ENCODE results near the gene DOCK9.

DOCK9 gene

DNA sequence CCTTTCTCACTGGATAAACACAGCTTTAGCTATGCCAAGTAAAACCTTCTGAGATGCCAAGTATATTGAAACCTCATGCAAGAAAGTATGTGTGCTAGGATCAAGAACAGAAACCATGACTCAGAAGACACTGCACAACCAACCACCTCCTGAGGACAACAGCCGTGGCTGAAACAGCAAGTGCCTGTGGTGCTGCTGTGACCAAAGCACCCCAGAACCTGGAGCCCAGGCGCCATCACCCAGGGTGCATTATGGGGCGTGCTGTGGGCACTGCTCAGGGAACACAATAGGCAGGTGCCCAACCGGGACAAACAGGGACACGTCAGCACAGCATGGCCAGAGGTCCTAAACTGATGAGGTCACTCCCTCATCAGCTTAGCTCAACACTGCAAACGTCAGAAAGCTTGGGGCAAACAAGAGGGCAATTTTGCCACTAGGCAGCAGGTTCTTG is 124.1 kb downstream of the DOCK9 start:
- no peak for DNase-seq (ENCODE audit: low spot score)

DNA sequence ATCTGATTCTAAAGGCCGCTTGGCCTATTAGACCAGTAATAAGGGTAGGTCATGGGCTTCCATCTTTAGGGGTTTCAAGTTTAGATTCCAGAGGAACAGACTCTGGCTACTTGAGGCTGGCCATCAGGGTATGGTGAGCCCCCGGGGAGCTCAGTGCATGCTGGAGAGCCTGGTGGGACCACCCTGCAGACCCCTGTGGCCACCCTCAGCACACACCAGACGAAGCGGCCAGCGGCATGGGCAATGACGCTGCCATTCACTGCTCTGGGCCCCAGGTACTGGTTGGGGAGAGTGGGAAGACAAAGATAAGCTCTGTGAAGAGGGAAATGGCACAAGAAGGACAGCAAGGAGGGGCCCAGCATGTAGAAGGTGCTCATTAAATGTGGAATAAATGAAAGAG is 126.6 kb downstream of the DOCK9 start:
- DNase-seq (ENCODE audit: low spot score), result no peak

DNA sequence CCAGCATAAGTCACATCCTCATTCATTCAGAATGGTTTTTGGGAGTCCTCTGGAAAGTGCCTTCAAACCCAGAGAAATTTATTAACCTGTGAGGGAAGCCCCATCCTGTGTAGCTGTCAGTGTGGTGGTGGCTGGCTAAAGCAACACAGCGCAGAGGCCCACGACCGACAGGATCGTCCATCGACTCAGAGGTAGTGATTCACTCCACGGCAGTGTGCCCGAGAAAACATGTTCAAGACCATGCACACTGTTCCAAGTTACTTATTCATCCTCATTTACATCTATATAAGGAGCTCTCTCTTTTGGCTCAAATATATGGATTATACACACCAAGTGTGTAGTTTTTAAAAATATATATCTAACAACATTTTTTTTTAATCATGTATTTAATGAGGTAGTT is 129.1 kb downstream of the DOCK9 start:
- DNase-seq (ENCODE audit: low spot score), result no peak

DNA sequence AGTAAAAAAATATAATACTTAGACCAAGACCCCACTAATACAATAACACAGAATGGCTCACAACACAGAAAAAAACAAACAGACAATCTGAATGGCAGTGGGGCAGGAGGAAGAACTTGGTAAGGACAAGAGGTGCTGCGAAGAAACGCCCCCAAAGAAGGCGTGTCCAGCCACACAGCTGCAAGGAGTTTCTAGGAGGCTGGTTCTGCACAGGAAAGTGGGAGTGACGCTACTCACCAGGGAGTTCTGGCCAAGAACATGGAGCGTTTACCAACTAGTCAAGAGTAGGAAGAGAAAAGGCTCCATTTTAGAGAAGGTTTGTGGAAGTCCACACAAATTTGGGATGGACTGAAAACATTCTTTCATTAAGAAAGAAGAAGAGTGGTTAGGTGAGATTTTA is 130.1 kb downstream of the DOCK9 start:
- DNase-seq (ENCODE audit: low spot score), result no peak

DNA sequence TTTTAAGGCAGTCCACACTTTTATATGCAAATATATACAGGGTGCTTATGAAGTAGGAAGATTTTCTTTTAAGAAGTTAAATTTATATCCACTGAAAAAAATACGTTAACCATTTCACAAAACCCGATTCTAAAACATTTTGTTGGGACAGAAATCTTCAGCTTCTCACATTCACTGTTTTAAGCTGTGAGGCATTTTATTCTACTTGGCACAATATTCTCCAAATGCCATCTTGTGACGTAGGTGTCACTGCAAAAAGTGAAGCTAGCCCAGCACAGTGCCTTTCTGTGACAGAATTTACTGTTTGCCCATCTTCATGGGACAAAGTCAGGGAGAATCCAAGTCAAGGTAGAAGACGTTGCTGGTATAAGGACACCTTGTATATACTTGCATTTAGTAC is 130.9 kb downstream of the DOCK9 start:
- DNase-seq (ENCODE audit: low spot score), result no peak

DNA sequence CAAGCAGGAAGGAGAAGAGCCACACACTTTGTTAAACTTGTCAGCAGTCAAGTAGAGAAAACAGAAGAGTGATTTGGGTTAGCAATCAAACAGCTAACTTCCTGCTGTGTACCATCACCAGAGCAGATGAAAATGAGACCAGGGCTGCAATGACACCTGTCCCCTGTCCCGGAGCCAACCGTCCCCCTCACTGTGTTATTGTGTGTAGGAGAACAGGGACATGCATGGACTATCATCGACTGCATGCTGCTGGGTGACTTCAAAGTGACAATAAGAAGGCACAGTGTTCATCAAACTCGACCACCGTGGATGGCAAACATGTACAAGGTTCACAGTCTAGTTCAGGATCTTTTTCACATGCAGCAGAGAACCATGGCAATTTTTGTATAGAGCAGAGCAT is 131.3 kb downstream of the DOCK9 start:
- no peak for DNase-seq (ENCODE audit: low spot score)

DNA sequence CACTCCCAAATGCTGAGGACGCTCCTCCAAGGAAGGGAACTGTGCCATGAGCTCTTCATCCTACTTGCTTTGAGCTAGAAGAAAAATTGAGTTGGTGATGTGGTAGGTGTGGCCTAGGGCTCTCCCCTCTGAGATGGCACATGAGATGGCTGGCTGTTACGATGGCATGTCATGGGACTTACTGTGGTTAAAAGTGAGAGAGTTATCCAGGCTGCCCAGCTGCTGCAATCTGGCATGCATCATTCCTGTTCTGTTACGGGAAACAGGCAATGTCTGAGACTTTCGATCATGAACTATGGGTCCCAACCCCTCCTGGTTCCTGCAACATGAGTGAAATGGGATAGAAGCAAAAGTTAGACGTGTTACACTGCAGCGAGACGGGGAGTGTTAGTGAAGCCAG is 132.1 kb downstream of the DOCK9 start:
- DNase-seq (ENCODE audit: low spot score), result no peak

DNA sequence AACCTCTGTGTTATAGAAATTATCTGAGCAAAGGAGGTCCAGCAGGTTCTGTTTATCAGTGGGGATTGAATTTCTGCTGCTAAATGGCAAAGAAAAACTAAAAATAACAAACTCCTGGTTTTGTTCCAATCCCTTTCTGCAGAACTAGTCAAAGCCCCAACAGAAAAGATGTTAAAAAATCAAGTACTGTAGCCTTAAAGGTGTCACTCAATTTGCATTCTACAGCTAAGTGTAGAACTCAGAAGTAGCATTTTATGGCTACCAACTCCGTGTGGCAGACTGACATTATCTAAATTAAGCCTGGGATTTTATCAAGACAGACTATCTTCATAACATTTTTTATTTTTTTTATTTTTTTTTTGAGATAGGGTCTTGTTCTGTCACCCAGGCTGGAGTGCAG is 133.8 kb downstream of the DOCK9 start:
- no peak for DNase-seq (ENCODE audit: low spot score)

DNA sequence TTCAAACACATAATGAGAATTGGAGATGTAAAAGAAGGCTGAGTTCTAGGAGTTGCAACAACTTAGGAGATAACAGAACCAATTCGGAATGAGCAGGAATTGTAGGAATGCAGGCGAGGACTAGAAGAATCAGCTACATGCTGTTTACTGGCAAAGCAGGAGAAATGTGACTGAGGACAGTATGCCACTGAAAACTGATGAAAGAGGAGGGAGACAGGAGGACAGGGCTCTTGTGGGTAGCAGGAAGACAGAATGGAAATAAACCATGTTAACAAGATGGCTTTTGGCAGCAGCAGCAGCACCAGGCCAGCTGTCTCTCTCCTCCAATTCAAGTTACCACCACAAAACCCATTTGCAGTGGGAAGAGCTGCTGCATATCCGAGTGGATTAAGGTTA is 134.4 kb downstream of the DOCK9 start:
- DNase-seq (ENCODE audit: low spot score), result no peak

DNA sequence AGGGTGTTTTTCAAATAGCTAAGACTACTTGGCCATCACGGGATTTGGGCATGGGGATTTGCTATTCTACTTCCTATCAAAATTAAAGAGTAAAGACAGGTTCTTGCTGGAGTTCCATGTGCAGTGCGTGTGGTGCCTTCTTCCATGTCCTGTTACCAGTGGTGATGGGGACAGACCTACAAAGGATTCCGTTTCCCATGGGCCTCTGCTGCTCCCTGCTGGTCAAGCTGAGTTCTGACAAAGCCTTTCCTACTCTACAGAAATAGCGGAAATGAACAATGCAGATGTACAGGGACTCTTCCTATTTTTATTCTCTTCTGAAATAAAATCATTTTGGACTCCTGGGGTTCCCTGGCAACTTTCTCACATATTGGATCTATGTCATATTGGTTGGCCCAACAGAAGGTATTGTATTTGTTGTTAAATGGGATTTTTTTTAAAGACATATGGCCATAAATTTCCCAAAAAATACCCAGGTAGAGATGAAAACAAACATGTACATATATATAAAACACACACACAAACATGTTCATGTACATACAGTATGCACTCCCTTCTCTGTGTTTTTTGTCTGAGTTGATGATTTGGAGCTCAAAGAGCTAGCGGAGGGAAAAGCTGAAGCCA is 134.9 kb downstream of the DOCK9 start:
- peak; percentile 71 for DNase-seq (ENCODE audit: low spot score)

DNA sequence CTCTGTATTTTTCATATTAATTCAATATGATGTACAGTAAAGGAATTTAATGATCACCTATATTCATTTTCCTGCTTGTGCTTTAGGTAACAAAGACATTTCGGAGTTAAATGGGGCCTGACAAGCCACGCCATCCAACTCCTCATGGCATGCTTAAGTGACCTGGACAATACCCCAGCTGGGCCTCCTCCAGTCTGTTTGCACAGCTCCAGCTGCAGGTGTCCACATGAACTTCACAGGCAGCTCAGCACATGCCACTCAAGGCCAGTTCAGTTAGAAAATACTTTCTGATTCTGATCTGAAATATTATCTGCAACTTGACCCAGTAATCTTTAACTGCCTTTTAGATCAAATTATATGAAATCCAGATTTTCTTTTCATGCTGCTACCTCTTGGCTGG is 135.8 kb downstream of the DOCK9 start:
- DNase-seq (ENCODE audit: low spot score), result no peak

DNA sequence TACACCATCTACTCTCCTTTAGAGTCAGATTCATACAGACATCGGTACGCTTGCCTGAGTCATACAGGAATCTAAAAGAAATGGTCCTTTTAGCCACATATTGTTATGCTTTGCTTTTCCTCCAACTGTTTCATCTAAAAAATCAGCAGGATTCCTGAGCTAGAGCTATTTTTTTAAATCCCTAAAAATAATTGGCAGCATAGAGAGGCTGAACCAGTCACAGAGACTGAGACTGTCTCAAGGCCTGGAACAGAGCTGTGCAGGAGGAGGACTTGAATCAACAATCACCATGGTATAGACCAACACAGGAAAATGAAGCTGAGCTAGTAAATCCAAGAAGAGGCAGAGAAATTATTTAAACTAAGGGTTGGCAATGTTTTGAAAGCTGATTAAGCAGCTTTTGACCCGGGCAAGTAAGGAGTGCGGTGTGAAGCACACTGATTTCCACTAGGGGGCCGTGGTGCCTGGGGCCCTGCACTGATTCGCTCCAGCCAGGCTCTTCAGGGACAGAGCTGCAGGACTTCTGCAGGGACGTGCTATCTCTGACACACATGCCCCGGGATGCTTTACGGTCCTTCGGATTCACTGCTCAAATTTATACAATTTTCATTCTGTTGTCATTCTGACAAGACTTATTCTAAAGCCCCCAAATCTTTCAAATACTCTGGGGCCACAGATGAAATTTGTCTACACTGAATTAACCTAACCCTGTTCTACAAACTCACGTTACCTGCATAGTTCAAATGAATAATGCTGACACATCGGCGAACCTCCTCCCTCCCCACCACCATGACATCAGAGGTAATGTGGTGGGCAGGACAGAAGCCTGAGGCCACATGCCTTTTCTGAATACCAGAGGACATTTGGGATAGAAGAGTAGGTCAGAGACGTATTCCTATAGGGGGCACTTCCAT is 137.8 kb downstream of the DOCK9 start:
- peak; percentile 64 for DNase-seq (ENCODE audit: low spot score)

DNA sequence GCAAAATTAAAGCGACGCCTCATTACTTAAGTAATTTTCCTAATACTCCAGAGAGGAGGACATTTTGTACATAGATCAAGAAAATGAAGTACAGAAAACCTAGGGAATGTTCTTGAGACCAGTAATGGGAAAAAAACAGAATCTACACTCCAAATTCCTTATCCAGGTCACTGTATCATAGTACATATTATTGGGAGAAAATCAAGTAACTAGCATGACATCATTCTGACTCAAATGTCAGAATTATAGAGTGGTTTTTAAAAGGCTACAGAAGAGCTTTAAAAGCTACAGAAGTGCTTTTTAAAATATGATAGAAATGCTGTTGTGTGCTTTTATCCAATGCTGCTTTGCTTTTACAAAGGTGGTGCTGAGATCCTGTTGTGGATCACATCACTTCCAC is 139.1 kb downstream of the DOCK9 start:
- no peak for DNase-seq (ENCODE audit: low spot score)

DNA sequence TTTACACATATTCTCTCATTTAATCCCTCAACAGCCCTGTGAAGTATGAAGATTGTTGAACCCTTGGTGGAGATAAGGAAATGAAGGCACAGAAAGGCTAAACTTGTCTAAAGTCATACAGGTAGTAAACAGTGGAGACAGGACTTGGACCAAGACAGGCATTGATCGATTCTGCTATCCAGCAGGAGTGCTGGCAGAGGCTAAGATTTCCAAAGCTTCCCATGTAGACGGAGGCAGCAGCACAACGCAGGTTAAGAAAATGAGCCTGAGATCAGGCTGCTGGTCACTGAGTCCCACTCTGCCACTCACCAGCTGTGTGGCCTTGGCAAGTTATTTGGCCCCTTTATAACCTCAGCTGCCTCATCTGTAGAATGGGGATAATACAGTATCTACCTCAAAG is 140.0 kb downstream of the DOCK9 start:
- DNase-seq (ENCODE audit: low spot score), result no peak

DNA sequence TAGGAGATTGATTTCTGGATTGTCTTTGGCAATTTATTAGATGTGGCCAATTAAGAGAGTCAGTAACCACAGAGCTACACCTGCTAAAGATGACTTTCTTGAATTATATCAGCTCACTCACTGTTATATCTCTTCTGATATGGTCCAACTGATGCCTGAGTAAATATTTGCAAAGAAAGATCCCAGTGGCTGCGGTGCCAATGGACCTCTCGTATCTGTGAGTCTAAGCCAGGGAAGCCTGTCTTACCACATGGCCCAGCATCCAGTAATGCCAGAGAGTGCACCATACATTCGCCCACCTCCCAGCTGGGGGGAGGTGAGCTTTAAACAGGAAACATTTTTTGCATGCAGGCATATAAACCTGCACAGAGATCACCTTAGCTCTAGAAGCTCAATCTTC is 142.7 kb downstream of the DOCK9 start:
- no peak for DNase-seq (ENCODE audit: low spot score)

DNA sequence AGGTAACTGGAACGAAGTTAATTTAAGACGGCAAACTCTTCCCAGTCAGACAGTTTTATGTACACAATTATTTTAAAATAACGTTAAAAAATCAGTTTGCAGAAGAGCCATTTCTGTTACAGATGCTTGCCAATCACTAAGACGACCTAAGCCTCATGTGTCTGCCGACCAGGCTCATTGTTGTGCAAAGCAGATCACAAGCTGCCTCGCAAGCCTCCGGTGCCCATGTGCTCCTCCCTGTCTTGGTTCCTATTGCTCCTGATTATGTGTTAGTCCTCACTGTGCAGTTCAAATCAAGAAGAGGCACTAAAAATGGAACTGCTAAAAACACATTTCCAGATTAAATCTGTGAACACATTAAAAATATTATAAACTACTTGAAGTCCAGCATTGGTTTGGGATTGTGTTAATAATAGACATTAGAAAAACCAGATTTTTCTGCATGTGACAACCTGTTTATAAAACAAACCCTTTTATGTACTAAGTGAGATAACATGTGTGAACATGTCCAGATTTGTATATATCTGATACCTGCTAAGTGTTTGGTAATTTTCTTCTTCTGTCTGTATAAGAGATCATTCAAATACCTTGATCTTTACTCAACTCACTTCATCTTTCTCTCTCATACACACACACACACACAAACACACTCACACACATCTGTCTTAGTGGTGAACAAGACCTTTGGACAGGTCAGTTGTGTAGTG is 143.5 kb downstream of the DOCK9 start:
- DNase-seq (ENCODE audit: low spot score), result no peak

DNA sequence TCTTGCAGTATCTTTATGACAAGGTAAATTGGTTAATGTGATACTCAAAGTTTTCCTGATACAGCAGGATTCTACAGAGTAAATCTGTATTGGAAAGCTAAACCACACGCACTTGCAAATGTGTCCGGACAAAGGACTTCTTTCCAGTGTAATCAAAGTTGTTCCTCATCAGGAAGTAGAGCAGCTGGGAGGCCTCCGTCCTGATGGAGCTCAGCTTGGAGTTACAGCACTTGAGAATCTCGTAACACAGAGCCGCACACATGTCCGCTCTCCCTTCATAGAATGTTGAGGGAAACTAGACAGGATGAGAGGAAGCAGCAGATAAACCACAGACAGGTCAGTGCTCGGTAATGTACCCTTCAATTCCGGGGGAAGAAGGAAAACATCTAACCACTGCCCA is 146.6 kb downstream of the DOCK9 start:
- DNase-seq (ENCODE audit: low spot score), result no peak

DNA sequence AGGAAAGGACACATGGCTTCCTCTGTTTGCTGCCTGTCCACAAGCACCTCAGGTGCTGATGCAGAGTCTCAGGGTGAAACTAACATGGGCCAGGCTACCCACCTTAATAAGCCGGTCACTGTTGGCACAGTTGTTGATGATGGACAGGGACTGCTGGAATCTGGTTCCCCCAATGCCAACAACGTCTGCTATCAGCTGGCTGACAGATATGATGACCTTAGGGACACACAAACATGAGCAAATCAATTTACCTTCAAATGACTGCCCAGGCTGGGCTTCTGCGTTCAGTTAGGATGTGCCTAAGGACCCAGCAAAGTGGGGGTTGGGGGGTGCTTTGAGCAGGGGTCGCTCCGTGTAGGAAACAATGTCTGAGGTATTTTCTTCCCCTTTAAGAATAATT is 148.3 kb downstream of the DOCK9 start:
- DNase-seq (ENCODE audit: low spot score), result no peak

DNA sequence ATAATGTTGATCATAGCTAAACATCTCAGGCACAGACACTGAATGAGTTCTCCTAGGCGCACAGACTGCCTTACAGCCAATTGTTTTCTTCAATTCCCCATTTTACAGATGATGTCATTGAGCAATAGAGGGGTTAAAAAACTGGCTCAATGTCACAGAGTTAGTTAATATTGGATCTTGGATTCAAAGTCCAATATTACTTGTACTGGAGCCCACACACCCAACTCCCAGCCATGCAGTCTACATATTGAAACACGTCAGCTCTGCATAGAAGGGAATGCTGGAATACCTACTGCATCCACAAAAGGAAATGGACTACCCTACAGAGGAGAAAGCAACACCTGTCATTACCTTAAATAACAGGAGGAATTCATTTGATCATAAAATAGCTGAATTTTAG is 149.2 kb downstream of the DOCK9 start:
- DNase-seq (ENCODE audit: low spot score), result no peak

DNA sequence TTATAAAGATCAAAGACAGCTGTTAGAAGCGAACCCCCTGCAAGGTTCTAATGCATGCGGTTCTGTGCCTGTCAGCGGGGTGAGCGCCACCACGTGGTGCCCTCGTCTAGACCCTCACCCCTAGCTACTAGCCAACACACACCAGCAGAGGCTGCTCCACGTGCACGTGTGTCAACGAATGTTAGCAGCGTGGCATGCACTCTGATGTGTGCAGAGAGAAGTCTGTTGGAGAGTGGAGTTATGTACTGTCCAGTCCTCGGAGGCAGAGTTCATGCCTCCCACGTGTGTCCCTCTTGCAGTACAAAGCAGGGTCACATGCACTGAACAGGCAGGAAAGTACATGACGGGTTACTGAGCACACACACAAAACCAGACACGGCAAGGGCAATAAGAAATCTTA is 150.4 kb downstream of the DOCK9 start:
- DNase-seq (ENCODE audit: low spot score), result no peak

DNA sequence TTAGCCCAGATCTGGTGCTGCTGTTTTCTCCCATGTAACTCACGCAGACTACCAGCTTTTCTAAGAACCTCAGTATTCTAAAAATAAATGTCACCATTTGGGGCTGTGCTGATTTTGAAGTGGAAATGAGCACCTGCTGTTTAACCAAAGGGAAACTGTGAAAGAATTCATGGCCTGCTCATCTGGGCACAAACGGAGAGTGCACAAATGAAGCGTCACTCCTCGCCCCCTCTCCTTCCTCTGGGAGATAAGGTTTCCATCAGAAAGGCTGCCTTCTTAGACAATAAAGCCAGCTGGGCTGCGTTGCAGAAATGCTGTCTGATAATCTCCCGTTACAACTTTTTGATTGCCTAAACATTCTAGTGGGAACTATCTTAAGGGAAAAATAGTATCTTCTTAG is 151.7 kb downstream of the DOCK9 start:
- DNase-seq (ENCODE audit: low spot score), result no peak

DNA sequence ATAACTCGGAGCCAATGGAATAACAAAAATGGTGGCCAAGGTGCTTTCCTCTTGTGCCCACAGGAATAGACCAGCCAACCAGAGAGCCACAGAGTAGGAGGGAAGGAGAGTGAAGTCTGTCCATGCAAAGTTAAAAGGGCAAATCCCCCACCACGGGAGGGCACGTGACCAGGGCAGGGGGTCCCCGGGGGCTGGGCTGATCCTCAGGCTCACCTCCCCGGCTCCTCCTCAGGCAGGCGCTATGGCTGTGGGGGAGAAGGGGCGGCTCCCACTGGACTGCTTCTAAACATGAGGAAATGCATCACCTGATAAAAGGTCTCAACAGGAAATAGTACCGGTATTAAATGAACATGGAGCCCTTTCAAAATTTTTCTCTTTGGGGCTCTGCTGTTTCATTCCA is 152.2 kb downstream of the DOCK9 start:
- DNase-seq (ENCODE audit: low spot score), result no peak
